ENCODE results near the gene CABCOCO1.

DNA sequence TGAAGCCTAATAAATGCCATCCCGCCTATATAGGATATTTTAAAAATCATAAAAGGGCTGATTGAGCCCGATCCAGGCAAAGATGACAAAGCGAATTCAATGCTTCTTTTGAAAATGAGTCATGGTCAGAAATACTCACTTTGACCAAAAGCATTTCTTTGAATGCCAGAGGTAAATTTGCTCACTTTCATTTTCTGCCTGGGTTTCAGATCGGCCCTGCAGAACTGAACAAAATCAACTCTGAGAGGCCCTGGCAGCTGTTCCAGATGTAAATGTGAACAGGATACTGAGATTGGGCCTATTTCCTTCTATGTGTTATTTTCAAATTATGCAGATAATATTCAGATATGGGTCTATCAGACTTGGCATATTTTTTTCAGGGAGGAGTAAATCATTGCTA, 124.0 kb downstream of the CABCOCO1 start:
- TF ChIP-seq CTCF (IDR thresholded peaks at IDR 0.05) (no peak), EZH2 (IDR thresholded peaks at IDR 0.05) (no peak)

Measured in neural progenitor cell (in vitro differentiated cells).